ENCODE results near the gene MRPL20.
A peak's percentile ranks its signal among the peaks of the same experiment; 100 is the strongest.
"Not testable (repeated sequence)": the region's sequence is repeated elsewhere in the genome, so short reads cannot be mapped to it uniquely, and the experiment has no call there.

The MRPL20 gene

DNA sequence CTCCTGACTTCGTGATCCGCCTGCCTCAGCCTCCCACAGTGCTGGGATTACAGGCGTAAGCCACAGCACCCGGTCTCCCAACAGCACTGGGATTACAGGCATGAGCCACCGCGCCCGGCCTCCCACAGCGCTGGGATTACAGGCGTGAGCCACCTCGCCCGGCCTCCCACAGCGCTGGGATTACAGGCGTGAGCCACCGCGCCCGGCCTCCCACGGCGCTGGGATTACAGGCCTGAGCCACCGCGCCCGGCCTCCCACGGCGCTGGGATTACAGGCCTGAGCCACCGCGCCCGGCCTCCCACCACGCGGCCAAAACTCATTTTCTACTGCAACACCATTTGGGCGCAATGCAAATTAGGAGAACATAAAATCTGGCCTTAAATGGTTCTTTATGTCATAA is 21.8 kb downstream of the MRPL20 start:
- not testable (repeated sequence) for DNase-seq (ENCODE audit: low read depth)

DNA sequence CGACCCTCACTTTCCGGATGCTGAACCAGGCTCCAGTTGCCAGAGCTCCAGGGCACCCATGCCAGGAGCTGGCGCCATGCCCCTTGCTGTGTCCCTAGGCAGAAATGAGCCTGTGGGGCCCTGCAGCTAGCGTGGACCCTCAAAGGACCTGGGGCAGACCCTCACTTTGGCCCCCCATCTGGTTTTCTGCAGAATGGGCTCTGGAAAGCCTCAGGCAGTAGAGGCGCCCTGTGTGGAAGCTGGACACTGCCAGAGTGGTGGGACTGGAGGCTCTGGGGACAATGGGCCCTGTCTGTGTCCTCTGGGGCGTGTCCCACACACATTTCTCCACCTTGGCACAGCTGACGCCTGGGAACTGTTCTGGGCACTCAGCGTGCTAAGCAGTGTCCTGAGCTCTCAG is 25.8 kb downstream of the MRPL20 start:
- DNase-seq (ENCODE audit: low read depth), result no peak

DNA sequence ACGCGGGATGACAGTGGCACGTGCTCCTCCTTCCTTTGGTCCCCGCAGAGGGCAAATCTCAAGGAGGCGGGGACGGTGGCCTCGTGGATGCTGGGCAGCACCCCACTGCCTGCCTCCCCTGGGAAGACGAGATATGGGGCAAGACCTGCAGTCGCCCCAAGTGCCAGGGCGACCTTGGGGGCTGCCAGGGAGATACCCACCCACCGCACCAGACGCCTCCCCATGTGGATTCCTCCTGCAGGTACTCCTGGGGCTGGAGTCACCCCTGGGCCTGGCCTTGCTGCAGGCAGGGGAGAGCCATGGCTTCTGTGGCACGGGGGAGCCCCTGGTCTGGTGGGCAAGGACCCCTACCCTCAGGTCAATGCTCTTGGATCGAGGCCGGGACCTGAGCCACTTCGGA is 26.2 kb downstream of the MRPL20 start:
- no peak for DNase-seq (ENCODE audit: low read depth)

DNA sequence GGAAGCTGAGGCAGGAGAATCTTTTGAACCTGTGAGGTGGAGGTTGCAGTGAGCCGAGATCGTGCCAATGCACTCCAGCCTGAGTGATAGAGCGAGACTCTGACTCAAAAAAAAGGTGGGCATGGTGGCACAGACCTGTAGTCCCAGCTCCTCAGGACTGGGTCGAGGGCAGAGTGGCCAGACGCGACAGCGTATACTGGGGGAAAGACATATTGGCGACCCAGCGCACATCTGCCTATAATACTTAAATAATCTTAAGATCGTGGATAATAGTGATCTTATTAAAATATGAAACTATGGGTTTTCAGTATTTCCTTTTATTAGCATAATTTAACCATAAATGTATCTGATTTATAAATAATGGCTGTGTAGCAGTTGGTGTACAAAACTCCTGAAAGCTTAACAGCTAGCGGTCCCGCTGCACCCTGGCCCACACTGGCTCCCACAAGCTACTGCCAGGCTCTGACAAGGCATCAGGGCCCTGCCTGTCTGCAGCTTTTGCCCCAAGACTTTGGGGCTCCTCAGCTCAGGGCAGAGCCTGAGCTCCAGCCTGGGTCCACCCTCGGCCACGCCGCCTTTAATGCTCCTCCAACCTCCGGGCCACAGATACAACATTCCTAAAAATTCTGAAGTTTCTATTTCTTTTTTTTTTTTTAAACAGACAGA is 29.4 kb downstream of the MRPL20 start:
- no peak for DNase-seq (ENCODE audit: low read depth)

GRCh38 chr1:1376551-1377226 is 30.4 kb downstream of the MRPL20 start:
- no peak for DNase-seq (ENCODE audit: low read depth)

DNA sequence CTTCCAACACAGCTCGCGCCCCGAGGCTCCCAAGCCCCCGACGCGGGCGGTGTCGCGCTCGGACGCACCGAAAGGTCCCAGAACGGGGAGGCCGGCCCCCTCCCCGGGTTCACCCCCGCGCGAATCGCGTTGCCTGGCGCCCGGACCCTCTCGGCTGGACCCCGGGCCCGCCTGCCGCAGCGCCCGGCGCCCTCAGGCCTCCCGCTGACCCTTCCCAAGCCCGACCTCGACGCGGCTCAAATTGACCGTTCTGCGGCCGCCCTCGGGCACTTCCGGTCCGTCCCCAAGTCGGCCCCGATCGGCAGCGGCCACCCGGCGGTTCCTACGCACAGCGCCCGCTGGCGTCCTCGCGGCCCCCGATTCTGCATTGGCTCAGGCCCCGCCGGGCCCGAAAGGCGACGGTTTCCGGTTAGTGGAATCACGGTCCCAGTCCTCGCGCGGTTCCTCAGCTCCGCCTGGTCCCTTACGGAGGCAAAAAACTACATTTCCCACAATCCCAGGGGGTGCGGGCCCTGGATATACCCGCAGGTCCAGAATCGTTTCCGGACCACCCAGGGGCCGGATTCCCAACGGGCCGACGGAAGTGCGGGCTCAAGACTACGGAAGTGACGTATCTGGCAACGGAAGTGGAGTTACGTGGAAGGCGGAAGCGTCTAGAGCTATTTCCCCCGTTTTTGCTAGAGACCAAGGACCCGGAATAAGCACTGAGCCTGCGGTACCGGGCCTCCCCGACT is 32.0 kb downstream of the MRPL20 start, which contains the start of gene AURKAIP1:
Gene AURKAIP1 (minus strand): TSS at position 279 of the 734 bp plus-strand sequence. CDS start 451 bp downstream, outside the sequence.
- DNase-seq (ENCODE audit: low read depth), result peak; percentile 98

DNA sequence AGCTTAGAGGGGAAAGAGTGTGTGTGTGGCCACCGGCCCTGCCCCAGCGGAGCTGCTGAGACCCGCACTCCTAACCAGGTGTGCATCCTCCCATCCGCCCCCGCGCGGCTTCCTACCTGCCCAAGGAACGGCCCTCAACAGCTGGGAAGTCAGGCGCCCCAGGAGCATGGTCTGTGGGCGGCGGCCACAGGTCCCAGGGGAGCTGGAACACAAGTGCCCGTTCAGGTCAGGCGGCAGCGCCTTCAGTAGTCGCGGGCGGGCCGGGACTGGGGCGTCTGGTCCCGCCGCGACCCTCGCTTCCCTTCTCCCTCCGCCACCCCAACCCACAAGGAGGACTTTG is 32.5 kb downstream of the MRPL20 start:
- DNase-seq (ENCODE audit: low read depth), result no peak

DNA sequence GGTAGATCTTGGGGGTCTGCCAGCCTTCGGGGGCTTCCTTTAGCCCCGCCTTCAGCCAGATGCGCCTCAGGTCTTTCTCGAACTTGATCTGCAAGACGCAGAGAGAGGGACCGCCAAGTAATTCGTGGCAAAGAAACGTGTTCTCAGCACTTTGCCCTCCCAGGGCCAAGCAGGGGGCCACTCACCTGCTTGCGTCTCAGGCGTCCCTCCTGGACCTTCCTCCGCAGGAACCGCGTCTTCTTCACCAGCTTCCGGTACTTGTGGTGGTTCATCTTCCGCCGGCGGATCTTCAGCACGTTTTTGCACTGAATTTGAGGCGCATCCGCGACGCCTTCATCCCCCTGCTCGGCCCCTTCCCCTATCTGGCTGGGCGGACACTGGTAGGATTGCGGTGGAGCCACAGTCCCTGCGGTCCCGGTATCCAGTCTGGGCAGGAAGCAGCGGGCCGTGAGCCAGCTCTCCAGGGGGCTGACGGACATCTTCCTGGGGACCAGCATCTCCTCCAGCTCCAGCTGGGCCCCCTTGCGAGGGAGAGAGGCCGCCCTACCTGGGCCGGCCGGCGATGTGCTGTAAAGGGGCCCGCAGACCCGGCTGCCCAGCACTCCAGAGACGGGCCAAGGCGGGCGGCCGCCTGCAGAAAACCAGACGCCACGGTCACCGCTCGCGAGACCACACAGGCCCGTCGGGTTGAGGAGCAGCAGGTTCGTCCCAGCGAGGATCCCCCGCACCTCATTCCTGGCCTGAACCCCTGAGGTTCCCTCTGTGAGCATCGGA is 33.1 kb downstream of the MRPL20 start:
- DNase-seq (ENCODE audit: low read depth), result no peak

GRCh38 chr1:1373051-1373814 is 33.9 kb downstream of the MRPL20 start:
- no peak for DNase-seq (ENCODE audit: low read depth)

DNA sequence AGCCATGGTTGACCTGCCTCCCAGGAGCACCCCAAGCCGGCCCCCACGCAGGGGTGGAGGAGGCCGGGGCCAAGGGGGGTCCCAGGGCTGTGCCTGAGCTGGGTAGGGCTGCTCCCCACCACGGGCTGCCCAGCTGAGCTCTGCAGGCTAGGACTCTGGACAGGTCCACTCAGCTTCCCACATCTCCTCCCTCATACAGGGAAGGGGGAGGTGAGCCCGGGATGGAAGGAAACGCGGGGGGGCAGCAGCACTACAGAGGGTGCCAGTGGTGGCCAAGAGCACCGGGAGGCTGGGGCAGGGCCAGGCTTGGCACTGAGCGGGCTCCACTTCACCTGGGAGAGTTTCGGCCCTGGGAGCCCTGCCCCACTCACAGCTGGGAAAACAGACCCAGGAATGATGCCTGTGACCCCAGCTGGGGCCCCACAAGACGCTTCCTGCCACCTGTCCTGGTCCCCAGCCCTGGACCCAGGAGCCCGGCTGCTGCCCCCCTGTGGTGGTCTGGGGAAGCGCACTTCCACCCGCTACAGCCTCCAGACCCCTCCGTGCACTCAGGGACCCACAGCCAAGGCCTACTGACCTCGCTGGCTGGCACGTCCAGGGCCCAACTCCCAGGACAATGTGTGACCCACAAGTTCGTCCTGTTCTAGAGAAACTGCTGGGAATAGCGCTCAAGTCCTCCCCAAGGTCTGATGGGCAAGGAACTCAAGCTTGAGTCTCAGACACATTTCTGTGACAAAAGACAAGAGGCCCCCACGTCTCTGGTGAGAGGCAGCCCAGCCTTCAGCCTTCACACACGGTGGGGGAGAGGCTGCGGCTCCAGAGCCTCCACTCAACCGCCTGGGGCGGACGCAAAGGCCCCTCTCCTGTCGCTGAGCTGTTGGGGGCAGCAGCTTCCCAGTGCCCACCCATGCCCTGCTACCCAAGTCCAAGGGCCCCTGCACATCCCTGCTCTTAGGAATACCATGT is 35.1 kb downstream of the MRPL20 start:
- no peak for DNase-seq (ENCODE audit: low read depth)

DNA sequence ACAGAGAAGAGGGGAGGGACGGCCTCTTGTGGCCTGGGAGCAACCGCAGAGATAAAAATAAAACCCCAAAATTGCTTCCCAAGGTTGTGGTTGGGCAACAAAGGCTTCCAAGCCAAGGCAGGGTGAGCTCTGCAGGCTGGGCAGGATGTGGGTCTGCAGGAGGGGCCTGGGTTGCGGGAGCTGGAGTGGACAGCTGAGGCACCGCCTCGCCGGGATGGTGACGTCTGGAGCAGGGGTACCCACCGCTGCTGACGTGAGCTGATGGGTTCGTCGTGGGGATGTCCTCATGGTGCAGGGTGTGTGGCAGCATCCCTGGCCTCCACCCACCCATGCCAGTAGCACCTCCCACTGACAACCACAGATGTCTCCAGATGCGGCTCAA is 35.7 kb downstream of the MRPL20 start:
- no peak for DNase-seq (ENCODE audit: low read depth)

GRCh38 chr1:1370771-1371300 is 36.3 kb downstream of the MRPL20 start:
- no peak for DNase-seq (ENCODE audit: low read depth)

DNA sequence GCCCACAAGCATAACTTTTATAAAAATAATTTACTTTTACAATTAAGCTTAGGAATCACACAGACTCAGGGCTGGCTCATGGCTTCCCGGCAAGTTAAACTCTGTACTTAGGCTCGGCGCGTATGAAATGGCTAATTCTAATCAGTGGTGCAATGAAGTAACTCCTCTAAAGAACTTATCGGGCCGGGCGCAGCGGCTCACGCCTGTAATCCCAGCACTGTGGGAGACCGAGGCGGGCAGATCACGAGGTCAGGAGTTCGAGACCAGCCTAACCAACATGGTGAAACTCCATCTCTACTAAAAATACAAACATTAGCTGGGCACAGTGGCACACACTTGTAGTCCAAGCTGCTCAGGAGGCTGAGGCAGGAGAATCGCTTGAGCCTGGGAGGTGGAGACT is 37.0 kb downstream of the MRPL20 start:
- DNase-seq (ENCODE audit: low read depth), result not testable (repeated sequence)

DNA sequence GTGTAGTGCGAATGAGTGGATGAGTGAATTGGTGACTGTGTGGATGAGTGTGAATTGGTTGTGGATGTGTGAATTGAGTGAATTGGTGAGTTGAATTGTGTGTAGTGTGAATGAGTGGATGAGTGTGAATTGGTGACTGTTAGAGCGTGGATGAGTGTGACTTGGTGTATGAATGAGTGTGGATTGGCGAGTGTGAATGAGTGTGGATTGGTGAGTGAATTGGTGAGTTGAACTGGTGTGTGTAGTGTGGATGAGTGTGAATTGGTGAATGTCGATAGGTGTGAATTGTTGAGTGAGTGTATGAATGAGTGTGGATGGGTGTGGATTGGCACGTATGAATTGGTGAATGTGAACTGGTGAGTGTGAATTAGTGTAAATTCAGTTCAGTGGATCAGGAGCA is 39.8 kb downstream of the MRPL20 start:
- DNase-seq (ENCODE audit: low read depth), result no peak

DNA sequence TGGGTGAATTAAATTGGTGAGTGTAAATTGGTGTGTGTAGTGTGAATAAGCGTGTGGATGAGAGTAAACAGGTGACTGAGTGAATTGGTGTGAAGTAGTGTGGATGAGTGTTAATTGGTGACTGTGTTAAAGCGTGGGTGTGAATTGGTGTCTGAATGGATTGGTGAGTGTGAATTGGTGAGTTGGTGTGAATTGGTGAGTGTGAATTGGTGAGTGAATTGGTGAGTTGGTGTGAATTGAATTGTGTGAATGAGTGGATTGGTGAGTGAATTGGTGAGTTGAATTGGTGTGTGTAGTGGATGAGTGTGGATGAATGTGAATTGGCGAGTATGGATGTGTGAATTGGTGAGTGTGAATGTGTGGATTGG is 40.4 kb downstream of the MRPL20 start:
- no peak for DNase-seq (ENCODE audit: low read depth)

DNA sequence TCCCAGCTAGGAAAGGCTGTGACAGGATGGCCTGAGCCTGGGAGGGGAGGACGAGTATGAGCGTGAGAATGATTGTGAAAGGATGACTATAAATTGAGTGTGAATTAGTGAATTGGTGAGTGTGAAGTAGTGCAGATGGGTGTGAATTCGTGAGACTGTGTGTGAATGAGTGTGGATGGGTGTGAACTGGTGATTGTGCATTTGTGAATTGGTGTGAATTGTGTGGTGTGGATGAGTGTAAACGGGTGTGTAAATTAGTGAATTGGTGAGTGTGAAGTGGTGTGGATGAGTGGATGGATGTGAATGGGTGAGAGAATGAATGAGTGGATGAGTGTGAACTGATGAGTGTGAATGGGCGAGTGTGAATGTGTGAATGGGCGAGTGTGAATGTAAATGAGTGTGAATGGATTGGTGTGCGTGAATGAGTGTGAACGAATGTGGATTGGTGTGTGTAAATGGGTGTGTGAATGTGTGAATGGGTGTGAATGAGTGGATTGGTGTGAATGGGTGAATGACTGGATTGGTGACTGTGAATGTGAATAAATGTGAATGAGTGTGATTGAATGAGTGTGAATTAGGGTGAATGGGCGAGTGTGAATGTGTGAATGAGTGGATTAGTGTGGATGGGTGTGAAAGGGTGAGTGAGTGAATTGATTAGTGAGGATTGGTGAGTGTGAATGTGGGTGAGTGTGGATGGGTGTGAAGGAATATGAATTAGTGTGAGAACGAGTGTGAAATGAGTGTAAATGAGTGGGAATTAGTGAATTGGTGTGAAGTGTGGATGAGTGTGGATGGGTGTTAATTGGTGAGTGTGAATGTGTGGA is 41.0 kb downstream of the MRPL20 start:
- no peak for DNase-seq (ENCODE audit: low read depth)

DNA sequence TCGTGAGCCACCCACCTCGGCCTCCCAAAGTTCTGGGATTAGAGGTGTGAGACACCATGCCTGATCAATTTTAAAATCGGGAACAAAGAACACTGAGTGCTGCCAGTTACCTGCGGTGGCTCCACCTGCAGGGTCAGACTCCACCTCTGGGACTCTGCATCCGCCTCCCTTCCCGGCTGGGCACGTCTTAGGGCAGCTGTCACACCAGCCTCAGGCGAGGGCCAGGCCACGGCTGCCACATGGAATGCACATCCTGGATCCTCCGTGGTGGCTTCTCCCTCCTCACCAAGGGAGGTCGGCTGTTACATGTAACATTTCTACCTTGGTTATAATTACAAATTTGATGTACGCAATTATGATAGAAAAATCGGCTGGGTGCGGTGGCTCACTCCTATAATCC is 42.8 kb downstream of the MRPL20 start:
- DNase-seq (ENCODE audit: low read depth), result no peak

- no peak for DNase-seq (ENCODE audit: low read depth)
Measured at GRCh38 chr1:1361982-1362423, 45.1 kb downstream of the MRPL20 start.

DNA sequence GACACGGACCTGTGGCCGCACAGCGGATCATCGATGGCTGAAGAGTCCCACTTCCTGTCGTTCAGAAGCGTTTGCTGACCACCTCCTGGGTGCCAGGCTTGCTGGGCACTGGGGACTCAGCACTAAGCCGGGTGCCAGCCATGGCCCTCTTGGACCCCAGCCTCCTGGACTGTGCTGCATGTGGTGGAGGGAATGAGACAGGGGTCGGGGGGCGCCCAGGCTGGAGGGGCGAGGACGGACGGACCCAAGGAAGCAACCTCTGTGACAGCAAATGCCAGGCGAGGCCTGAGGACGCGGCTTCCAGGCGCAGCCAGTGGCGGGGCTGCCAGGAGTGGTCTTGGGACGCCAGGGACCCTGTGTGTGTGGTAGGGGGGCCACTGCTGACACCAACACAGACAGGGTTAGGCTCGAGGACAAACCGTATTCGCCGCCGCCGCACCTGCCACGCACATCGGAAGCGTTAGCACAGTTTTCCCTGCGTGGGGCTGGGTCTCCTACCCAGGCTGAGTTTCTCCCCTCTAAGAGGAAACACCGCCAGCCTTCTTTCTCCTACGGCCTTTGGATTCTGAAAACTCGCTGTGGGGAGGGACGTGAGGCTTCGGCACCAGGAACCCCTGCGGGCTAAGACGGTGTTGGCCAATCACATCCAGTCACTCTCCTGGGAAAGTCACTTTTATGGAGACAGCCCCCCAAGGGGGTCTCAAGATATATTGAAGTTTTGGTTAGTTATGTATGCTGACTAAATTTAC is 45.7 kb downstream of the MRPL20 start:
- DNase-seq (ENCODE audit: low read depth), result no peak

Measured in HS-5 (cell line).